HG02588 (cell line): Measurements from ENCODE around the gene GLUL.

Source experiments
- ATAC-seq: cut with Tn5 transposase; IDR thresholded peaks from one replicate; pipeline ENCODE4 v1.9.1; 2021; ENCODE audit warnings: mild to moderate bottlenecking, moderate library complexity; ENCODE audit not compliant: unreplicated experiment

GLUL gene

DNA sequence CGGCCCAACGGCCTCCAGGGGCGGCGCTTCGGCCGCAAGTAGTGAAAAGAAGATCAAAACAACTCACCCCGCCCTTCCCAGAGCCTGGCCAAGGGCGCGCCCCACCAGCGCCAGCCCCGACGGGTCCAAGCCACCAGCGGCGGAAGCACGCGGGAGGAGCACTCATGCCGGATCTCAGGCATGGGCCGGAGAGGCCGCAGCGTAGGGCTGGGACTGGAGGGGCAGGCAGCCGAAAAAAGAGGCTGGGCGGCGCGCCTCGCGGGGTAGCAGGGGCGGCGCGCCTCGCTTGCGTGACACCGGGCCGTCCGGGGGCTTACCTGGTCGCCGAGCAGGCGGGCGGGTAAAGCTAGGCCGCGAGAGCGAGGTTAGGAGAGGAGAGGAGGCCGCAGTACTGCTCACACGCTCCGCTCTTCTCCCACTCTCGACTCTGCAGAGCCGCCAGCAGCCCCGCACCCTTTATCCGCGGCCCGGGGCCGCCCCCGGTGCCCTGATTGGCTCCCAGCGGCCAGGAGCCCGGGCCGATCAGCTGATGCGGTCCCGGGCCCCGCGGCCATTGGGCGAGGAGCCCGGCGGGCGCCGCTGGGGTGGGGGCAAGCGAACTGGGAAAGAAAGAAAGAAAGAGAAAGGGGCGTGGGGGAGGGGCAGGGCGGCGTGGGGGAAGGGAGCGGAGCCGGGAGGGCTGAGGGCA lies at the start of gene GLUL:
TSS of gene GLUL (minus strand) at position 429 of the 688 bp plus-strand sequence. CDS start 3,053 bp downstream, outside the sequence.
- ATAC-seq = peak; percentile 76

DNA sequence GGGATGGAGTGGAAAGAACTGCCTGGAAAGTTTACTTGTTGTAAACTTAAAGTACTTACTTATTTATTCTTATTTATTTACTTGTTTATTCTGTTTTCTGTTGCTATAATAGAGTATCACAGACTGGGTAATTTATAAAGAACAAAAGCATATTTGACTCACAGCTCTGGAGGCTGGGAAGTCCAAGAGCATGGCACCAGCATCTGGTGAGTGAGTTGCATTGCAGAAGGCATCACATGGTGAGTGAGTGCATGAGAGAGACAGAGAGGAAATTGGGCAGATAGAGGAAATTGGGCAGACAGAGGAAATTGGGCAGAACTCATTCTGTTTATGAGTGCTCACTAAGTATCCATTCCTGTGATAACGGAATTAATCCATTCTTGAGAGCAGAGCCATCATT lies 46.7 kb upstream of the GLUL start:
- ATAC-seq = no peak

DNA sequence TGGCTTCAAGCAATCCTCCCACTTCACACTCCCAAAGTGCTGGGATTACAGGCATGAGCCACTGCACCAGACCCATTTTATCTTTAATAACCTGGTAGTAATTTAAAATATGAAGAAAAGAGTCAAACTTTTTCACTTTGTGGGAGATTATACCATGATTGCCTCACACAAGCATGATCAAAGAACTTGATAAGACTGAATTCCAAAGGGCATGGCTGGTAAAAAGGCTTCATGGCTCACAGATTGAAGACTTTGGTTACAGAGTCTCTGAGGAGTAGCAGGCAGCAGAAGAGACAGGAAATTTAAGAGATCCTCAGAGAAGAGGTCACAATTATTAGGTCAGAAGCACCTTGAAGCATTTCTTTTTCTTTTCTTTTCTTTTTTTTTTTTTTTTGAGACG lies 42.0 kb upstream of the GLUL start:
- no peak for ATAC-seq

DNA sequence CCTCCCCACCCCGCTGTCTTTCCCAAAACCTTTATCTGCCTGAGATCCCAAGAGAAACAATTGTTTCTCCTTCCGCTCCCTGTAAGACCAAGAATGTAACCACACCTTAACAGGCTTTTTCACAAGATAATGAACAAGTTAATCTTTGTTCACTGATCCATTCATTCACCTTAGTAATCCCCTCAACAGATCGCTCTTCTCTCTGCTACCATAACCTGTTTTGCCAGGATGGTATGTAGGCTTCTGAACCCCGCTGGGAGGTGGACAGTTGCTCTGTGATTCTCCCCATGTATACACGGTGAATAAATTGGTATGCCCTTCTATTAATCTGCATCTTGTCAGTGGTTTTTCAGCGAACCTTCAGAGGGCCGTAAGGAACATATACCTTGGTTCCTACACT lies 39.7 kb upstream of the GLUL start:
- ATAC-seq = no peak

DNA sequence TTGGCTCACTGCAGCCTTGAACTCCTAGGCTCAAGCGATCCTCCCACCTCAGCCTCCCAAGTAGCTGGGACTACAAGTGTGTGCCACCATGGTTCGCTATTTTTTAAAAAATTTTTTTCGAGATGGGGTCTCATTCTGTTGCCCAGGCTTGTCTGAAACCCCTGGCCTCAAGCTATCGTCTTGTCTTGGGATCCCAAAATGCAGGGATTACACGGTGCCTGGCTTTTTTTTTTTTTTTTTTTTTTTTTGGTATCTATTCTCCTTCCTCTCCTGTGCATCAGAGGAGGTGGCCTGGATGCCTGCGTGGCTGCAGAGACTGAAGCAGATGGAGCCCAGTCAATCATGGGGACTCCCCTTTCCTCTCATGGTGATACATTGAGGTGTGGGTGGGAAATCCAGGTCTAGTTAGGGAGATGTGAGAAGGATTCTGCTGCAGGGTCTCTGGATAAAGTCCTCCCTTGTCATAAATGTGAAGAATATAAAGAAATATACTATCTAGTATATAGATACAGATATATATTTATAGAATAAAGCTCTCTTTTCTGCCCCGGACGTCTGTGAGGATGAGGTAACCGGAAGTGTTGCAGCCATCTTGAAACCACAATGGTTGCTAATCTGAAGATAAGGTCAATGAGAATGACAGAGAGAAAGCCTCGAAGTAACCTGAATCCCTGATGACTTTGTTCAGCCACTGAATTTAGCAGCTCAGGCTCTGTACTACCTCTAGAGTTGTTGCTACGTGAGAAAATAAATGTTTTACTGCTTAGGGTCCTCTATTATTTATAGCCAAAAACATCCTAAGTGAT lies 38.9 kb upstream of the GLUL start:
- no peak for ATAC-seq

DNA sequence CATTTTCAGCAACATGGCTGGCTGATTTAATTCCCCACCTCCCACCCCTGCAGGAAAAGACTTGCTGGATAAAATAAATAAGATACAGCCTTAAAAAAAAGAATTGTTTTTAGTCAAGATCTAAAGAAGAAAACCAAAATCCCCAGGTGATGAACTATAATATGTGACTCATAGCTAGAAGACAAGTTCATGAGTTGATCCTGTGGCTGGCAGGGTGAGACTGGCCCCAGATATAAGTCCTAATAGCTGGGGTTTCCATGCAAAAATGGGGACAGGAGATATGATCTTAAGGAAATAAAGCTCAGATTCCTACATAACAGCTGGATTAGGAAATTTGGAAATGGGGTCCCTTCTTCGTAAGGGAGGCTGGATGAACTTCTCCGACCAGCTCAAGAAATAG lies 36.5 kb upstream of the GLUL start:
- no peak for ATAC-seq

DNA sequence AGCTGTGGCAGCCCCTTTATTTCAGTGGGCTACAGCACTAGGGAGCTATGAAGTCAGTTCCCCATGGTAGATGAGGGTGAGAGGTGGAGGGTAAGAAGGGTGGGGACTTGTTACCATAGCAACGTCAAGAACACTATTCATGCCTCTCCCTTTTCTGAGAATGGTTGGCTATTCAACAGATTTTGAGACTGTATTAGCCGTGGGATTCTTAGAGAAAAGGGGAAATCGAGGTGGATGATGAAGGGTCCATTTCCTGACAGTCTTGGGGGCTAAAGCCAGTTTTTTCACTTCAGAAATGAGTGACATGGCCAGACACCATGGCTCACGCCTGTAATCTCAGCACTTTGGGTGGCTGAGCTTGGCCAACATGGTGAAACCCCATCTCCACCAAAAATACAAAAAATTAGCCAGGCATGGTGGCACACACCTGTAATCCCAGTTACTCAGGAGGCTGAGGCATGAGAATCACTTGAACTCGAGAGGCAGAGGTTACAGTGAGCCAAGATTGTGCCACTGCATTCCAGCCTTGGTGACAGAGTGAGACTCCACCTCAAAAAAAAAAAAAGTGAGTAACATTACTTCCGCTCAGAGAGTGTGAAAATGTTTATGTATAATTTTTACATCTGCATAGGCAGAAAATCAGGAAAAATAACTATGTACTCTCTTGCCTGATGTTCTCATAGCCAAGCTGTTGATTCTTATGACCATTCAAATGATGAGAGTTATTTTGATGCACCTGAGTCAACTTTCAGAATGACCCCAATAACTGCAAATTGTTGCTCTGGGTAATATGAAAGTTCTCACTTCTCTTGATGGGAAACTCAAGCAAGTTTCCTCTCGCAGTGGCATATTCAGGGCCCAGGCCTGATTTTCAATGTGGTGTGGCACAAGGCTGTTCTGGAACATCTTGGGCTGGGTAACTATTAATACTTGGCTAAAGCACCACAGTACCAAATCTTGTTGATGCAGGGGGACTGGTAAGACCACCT lies 35.1 kb upstream of the GLUL start:
- peak; percentile 73 for ATAC-seq

DNA sequence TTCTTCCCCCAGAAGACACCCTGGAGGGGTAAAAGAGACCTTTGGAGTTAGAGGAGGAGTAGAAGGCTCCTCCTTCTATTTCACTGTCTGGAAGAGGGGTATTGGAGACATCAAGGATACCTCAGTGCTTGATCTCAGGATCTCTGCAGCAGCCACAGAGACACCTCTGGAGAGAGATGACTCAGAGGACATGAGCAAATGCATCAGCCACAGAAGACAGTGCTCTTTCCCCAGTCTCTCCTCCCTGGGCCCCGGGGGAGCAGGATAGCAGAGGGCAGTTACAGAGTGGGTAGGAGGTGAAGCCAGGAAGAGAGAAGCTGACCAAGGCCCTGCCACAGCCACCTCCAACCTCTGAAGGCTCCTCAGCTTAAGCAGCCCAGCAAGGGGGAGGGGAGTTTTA lies 24.2 kb upstream of the GLUL start:
- no peak for ATAC-seq

DNA sequence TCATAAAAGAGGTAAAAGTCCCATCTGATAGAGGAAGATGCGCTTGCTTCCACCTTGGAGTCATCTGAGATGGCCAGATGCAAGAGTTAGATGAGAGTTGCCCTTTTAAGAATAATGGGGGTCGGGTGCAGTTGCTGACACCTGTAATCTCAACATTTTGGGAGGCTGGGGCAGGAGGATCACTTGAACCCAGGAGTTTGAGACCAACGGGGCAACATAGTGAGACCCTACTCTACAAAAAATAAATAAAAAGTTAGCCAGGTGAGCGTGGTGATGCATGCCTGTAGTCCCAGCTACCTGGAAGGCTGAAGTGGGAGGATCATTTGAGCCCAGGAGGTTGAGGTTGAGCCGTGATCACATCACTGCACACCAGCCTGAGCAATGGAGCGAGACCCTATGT lies 22.4 kb upstream of the GLUL start:
- ATAC-seq = no peak

DNA sequence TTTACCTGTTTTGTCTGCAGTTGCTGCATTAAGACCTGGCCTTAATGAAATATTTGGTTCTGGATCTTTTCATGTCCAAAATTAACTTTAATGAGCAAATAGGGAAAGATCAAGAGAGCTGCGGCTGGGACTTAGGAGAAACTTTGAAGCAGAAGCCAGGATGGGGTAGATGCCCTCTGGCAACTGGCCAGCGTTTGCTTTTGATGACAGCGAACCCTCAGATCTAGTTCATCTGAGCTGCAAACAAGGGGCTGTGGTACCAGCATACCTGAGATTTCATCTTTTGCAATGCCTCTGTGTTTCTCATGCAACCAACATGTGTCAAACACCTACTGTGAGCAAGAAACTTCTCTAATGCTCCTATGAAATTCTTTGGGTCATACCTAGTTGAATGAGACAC lies 21.9 kb upstream of the GLUL start:
- no peak for ATAC-seq

DNA sequence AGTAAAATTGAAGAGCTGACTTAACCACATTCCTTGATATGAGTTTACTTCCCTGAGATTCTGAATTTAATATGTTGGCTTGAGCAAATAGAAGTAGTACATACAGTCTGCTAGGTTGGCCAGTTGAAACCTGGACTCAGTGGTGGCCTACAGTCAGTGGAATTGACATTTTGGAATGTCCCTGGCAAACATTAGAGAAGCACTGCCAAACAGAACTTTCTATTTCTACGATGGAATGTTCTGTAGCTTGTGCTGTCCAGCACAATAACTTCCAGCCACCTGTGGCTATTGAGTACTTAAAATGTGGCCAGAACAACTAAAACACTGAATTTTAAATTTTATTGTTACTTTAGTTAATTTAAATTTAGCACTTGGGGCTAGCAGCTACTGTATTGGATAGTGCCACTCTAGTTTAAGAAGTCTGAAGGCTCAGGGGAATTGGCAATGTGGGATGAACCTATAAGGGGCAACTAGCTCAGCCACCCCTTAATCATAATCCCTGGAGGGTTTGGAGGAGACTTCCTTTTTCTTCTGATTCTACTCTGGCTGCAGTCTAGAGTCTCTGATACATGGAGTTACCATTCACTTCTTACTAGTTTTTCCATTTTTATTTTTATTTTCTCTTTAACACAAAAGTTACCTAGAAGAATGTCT lies 19.2 kb upstream of the GLUL start:
- no peak for ATAC-seq

DNA sequence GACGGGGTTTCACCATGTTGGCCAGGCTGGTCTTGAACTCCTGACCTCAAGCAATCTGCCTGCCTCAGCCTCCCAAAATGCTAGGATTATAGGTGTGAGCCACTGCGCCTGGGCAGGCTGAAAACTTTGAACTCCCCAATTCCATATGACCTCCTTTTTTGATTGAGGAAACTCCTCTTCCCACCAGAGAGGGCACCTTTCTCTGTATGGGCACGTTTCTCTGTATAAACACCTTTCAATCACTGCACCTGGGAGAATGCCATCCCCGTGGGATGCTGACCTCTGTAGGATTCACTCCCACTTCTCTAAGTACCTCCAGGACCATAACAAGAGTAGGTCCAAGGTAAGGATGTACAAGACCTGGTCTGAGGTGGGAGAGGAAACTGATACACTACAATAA lies 18.5 kb upstream of the GLUL start:
- ATAC-seq = no peak

DNA sequence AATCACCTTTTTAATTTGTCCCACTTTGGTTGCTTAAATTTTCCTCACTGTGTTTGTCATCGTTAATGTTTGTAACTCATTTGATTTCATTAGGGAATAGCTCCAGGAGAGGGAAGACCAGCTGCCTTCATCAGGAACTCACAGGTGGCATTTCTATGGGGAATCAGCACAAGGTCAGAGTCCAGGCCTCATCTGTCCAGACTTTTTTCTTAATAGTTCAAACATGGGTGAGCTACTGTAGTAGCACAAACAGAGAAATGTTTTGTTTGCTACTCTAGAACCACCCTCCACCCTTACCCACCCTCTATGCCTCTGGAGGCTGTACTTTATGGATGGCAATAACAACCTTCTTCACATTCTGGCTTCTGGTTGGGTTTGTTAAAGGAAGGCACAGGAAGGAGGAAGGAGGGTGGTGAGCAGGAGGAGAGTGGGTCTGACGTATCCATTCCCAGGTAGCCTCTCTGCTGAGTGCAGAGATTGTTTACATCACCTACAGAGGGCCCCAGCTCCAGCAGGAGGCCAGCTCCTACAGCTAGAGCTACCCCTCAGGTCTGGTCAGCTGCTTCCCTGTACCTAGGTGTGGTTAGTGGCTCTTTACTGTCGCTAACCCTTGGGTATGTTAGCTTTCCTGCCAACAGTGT lies 17.0 kb upstream of the GLUL start:
- ATAC-seq = no peak

DNA sequence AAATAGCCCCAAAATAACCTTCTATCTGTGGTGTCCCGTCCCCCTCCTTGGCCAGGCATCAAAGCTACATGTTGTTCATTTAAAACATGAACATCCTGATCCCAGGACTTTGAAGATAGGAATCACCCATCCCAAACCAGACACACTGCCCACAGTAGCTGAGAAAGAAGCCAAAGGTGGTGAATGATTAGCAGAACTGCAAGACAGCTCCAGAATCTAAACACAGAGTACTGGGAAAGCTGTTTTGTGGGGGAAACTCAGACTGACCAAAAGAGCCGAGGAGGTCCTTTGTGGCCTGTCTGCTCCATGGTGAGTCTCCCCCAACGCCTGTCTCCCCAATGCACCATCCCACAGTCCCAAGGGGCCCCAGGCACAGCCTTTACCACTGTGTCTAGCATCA lies 16.1 kb upstream of the GLUL start:
- no peak for ATAC-seq

DNA sequence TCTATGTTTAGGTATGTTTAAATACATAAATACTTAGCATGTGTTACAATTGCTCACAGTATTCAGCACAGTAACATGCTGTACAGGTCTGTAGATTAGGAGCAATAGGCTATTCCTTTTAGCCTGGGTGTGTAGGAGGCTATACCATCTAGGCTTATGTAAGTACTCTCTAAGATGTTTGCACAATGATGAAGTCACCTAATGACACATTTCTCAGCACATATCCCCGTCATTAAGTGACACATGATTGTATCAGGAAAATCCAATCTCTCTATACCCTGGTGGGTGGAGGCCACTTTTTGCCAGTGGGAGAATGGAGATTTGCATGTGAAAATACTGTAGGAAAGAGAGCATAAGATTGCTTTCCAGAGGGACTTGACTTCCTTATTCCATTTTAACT lies 14.4 kb upstream of the GLUL start:
- ATAC-seq = no peak

DNA sequence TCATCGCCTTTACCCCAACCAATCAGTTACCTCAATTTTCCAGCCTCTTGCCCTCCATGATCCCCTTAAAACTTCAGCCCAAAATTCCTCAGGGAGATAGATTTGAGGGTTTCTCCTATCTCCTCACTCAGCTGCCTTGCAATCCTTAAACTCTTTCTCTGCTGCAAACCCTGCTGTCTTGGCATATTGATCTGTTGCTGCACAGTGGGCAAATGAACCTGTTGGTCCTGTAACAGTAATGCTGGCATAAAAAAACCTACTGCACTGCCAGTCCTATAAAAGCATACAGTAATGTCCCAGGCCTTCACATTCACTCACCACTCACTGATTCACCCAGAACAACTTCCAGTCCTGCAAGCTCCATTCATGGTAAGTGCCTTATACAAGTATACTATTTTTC lies 14.0 kb upstream of the GLUL start:
- no peak for ATAC-seq

DNA sequence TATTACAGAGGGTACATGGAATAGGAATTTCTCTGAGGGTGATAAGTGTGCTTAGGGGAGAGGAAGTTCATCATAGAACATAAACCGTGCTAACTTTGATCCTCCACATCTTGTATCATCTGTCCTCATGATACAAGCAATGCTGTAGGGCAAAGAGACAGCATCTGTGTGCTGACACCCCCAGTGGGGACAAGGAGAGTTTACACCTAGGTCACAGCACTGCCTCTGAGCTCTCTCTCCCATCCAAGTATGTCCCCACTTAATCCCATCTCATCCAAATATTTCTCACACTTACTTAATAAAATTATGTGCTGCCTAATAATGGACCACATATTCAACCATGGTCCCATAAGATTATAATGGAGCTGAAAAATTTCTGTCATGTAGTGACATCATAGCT lies 13.2 kb upstream of the GLUL start:
- ATAC-seq = no peak

DNA sequence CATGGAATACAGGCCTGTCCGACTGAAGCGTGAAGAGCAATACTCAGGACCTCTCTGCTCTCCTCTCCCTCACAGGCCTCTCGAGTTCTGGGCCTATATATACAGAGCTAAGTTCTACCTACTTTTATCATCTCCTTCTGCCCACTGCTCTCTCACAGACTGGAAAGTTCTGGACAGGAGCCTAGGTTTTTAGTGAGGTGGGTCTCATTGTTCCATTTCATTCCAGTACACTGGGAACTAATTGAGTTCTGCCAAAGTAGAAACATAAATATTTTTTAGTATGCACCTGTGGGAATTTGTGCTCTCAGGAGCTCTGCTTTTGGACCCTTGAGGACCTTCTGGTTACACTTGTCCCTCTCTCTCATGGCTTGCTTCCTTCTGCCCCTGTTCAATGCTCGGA lies 9.0 kb upstream of the GLUL start, which contains the start of gene TEDDM1:
TSS of gene TEDDM1 (minus strand) at position 101 of the 400 bp plus-strand sequence. CDS start 182 bp downstream, outside the sequence.
- no peak for ATAC-seq

DNA sequence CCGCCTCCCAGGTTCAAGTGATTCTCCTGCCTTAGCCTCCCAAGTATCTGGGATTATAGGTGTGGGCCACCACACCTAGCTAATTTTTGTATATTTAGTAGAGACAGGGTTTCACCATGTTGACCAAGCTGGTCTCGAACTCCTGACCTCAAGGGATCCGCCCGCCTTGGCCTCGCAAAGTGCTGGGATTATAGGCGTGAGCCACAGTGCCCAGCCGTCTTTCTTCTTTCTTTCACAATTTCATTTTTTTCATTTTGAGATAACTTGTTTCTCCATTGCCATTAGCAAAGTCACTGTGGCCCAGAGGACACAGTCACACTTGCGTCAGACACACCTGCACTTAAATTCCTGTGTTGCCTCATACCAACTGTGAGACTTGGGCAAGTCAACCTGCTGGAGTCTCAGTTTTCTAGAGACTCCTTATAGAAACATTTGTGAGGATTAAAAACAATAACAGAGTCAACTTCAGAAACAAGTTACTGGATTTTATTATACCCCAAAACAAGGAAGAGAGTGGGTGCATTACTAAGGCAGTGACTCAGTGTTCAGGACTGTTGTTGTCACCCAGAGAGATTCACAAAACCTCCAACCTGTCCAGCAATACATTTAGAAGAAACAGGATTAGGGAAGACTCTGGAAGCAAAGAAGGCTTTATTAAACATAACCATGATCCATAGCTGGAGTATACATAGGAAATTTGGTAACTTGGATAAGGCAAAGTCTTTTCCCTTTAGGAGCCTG lies 6.2 kb upstream of the GLUL start:
- no peak for ATAC-seq

DNA sequence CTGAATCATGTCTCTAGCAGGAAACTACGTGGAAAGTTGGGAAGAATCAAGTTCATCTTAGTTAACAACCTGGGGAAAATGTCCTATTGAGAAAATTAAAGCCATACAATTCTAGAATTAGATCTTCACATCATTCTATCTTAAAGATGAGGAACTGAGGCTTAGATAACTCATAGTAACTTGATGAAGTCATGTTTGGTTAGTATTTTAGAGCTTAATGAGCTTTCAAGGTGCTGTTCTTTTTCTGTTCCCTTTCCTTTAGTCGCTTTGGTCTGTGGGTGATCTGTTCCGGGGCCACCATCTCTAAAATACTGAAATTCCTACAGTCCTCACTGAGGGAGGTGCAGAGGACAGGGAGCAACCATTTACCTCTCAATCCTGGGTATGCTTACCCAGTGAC lies 4.3 kb upstream of the GLUL start:
- ATAC-seq = no peak
